Activated CD4-positive, alpha-beta T cell treated with anti-CD3 and anti-CD28 coated beads for 1 hour (primary cell): ENCODE measurements around the gene RBM17.
"Not testable (repeated sequence)": the region's sequence is repeated elsewhere in the genome, so short reads cannot be mapped to it uniquely, and the experiment has no call there.

Experiments used
- DNase-seq: peaks from one replicate; pipeline ENCODE4 v3.0.0-alpha.2; 2020

The RBM17 gene

GRCh38 chr10:6080417-6080973 is 8.3 kb upstream of the RBM17 start:
- no peak for DNase-seq

GRCh38 chr10:6082496-6083395 is 6.1 kb upstream of the RBM17 start:
- DNase-seq: no peak

GRCh38 chr10:6083523-6084475 is 5.0 kb upstream of the RBM17 start:
- DNase-seq: peak; percentile 26

GRCh38 chr10:6086375-6087233 is 2.2 kb upstream of the RBM17 start:
- peak; percentile 77 for DNase-seq

- DNase-seq: no peak
Measured at GRCh38 chr10:6089334-6090219, 743 bp downstream of the RBM17 start.

- DNase-seq: no peak
Measured at GRCh38 chr10:6091630-6092029, 2.8 kb downstream of the RBM17 start.

- no peak for DNase-seq
Measured at GRCh38 chr10:6092731-6093130, 3.9 kb downstream of the RBM17 start.

GRCh38 chr10:6095810-6096570 is 7.2 kb downstream of the RBM17 start:
- no peak for DNase-seq

GRCh38 chr10:6097063-6097462 is 8.2 kb downstream of the RBM17 start:
- DNase-seq: no peak

GRCh38 chr10:6098156-6098555 is 9.3 kb downstream of the RBM17 start:
- no peak for DNase-seq

- no peak for DNase-seq
Measured at GRCh38 chr10:6100370-6100769, 11.5 kb downstream of the RBM17 start.

- no peak for DNase-seq
Measured at GRCh38 chr10:6101181-6101580, 12.3 kb downstream of the RBM17 start.

- no peak for DNase-seq
Measured at GRCh38 chr10:6102128-6102527, 13.3 kb downstream of the RBM17 start.

GRCh38 chr10:6103591-6103990 is 14.8 kb downstream of the RBM17 start:
- DNase-seq: no peak

- not testable (repeated sequence) for DNase-seq
Measured at GRCh38 chr10:6107616-6108015, 18.8 kb downstream of the RBM17 start.

GRCh38 chr10:6108072-6108471 is 19.2 kb downstream of the RBM17 start:
- no peak for DNase-seq

GRCh38 chr10:6108631-6109443 is 20.0 kb downstream of the RBM17 start:
- DNase-seq: no peak

GRCh38 chr10:6109444-6109775 is 20.6 kb downstream of the RBM17 start:
- DNase-seq: no peak

GRCh38 chr10:6110136-6110535 is 21.3 kb downstream of the RBM17 start:
- no peak for DNase-seq

- no peak for DNase-seq
Measured at GRCh38 chr10:6112893-6113292, 24.1 kb downstream of the RBM17 start.
